ENCODE results near the gene GLRA3.

Gene GLRA3

DNA sequence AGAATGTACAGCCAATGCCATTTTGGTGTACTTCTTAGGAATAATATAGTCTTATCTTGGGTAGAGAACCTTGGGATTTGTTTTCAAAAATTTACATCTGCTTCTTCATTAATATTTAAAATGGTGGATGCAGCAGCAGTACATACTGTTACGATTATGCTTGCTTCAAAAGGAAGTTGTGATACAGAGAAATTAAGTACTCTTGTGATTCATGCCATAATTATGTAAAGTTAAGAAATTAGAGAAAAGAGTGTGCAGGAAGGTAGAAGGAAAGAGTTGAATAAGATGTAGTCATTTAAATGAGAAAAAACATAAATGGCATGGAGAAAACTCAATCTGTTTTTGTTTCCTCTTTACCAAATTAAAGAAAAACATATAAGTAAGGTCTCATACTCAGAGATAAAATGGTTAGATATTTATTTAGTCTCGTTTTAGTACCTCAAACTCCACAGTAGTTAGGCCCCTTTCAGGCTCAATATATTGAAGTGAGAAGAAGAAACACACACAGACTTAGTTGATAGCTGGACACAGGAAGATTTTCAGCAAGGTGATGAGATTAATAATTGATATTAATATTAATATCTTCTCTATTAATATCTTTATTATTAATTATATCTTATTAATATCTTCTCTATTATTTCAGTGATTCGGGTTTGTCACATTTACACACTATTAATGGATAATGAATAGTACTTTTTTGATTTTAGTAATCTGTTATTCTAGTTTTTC is 236.6 kb downstream of the GLRA3 start:
- DNase-seq = no peak

DNA sequence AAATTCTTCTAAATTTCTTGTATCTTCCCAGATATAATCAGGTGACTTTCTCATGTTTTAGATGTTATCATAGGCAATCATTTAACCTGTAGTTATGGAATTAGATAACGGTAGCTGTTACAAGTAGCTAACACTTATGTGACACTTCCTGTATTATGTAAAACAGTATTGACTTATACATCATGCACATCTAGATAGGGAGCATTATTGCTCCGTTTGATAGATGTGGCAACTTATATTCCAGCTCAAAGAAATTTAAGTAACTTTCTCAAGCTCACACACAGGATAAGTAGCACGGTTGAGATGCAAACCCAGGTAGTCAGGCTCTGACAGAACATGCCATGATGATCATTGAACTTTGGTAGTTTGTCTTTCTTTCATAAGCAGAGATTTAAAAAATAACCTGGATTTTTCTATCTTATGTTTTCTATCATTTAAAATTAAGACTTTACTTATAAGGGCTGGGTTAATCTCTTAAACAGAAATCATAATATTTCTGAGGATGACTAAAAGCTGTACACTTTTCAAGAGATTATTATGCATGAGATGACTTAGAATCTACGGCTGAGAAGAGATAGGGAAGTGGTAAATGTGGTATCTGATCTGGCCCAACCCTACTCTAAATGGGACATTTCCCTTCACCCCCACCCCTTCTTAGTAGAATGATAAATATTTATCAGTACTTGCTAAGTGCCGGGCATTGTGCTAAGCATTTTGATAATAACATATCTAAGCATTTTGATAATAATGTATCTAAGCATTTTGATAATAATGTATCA is 237.6 kb downstream of the GLRA3 start:
- DNase-seq = no peak

DNA sequence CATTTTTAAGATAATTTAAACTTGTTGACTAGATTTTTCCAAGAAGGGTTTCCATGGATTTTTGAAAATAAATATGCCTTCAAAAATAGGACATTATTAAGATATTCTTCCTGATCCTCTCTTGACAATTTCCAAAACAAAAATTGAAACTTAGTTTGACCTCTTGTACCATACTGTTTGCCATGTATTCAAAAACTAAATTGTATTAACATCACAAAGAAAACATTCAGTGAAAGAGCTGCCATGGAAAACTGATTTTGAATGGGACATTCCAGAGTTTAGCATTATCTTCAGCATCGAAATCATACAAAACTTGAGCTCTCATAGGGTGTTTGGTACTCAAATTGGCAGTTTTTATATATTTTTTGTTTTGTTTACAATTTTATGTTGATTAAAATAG is 238.7 kb downstream of the GLRA3 start:
- DNase-seq = no peak
